K562 (cell line): Measurements from ENCODE around the gene SLC16A5. TPM values are rescaled to one million over a fixed set of nuclear protein-coding genes. Genes with fewer than 3 reads are reported as not detected.

Experiments
- BHLHE40 ChIP-seq: IDR thresholded peaks from 2 replicates; pipeline ENCODE4 v1.6.1; 2011; ENCODE audit warnings: low read length, improper control_type of control experiment
- CEBPG ChIP-seq, 3 experiments: fragments of 200-800 bp in 1 of 3; sonication (Bioruptor generic) in 1 of 3; sonication (generic) in 1 of 3; formaldehyde crosslinking in 1 of 3; IDR thresholded peaks in 2 of 3; conservative IDR thresholded peaks in 1 of 3; 2 replicates each; pipeline versions ENCODE4 v1.6.1 to v1.8.0; 2016 to 2022; ENCODE audit warnings: missing compliant biosample characterization in 2 of 3, missing genetic modification characterization in 2 of 3, mild to moderate bottlenecking in 1 of 3, missing genetic modification reagents in 1 of 3
- CHAMP1 ChIP-seq: fragments of 450-650 bp; IDR thresholded peaks from 2 replicates; pipeline ENCODE4 v1.6.1; 2016; ENCODE audit warnings: mild to moderate bottlenecking
- DEAF1 ChIP-seq: fragments of 450-650 bp; formaldehyde crosslinking; IDR thresholded peaks from 2 replicates; pipeline ENCODE4 v1.4.0; 2020; ENCODE audit warnings: mild to moderate bottlenecking, moderate library complexity
- ETV1 ChIP-seq: fragments of 450-650 bp; conservative IDR thresholded peaks from 2 replicates; pipeline ENCODE4 v1.6.1; 2016; ENCODE audit warnings: missing genetic modification characterization, control low read depth, low read depth, missing compliant biosample characterization
- NCOR1 ChIP-seq: fragments of 450-650 bp; IDR thresholded peaks from 2 replicates; pipeline ENCODE4 v1.6.1; 2016; ENCODE audit warnings: mild to moderate bottlenecking, moderate library complexity
- POLR2B ChIP-seq: fragments of 450-650 bp; IDR thresholded peaks from 2 replicates; pipeline ENCODE4 v1.6.1; 2018; ENCODE audit warnings: low read depth; ENCODE audit not compliant: partially characterized antibody
- polyA plus RNA-seq, 8 experiments: library from polyadenylated mRNA; depleted of rRNA in 4 of 8; stranded (reverse) in 5 of 8; unstranded in 3 of 8; fragments of >200 nt; fragmentation: Nextera tagmentation in 2 of 8; fragmentation: Illumina TruSeq in 1 of 8; extraction: Ambion mirVana in 2 of 8; extraction: Trizol in 1 of 8; gene quantifications; 2 replicates each; pipeline versions ENCODE4 v1.2.1 to v1.2.3, GENCODE V29; 2011 to 2014; ENCODE audit warnings: inconsistent platforms in 1 of 8, missing spikeins in 1 of 8
- total RNA-seq, 7 experiments: library from RNA; depleted of rRNA in 6 of 7; stranded (reverse); fragments of >200 nt in 6 of 7; fragmentation: Illumina TruSeq in 2 of 7; extraction: Trizol in 2 of 7; gene quantifications; 2 replicates each; pipeline versions ENCODE4 v1.2.1 to v1.2.3, GENCODE V29; 2011 to 2021; ENCODE audit warnings: low replicate concordance in 1 of 7
- TF ChIP-seq, protein P1 (sequence below): fragments of 450-650 bp; IDR thresholded peaks from 2 replicates; pipeline ENCODE4 v1.6.1; 2016; ENCODE audit warnings: mild to moderate bottlenecking, moderate library complexity
- TF ChIP-seq, protein P2 (sequence below), 2 experiments: fragments of 450-650 bp in 1 of 2; sonication (generic) in 1 of 2; formaldehyde crosslinking; conservative IDR thresholded peaks; 2 replicates each; pipeline versions ENCODE4 v1.4.0 to v1.8.1; 2020 to 2022; ENCODE audit warnings: mild to moderate bottlenecking in 1 of 2, missing genetic modification reagents in 1 of 2

Gene SLC16A5
- total and polyA plus RNA-seq, 9 of the 15 experiments (the other 6 are each of a cell fraction or from before 2014, with no cell fraction given) = 0.06 to 2.6 (median 0.91) TPM

DNA sequence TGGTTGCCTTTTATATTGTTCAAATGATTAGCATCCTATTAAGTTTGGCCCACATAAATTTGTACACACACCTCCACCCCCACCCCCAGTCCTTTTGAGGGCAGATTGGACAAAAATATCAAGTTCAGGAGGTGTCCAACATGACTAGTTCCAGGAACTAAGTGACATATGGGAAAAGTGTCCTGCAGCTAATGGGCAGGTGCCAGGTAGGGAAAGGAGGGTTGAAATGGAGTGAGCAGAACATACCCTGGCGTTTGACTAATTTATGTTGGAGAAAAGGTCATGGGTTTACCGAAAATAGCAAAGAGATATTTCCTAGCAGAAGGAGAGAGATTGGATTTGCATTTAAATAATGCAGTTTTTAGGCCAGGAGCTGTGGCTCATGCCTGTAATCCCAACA is 35.8 kb upstream of the SLC16A5 start (continued):
- TF ChIP-seq CHAMP1 (no peak), CEBPG (CRISPR knock-in tag; IDR thresholded peaks at IDR 0.05) (no peak), CEBPG (tag; conservative IDR thresholded peaks at IDR 0.05 in 1 of 2, IDR thresholded peaks at IDR 0.05 in 1 of 2) (no peak), BHLHE40 (no peak), POLR2B (no peak), DEAF1 (CRISPR knock-in tag) (no peak), NCOR1 (no peak), ETV1 (tag) (no peak)
- TF ChIP-seq, protein P1, sequence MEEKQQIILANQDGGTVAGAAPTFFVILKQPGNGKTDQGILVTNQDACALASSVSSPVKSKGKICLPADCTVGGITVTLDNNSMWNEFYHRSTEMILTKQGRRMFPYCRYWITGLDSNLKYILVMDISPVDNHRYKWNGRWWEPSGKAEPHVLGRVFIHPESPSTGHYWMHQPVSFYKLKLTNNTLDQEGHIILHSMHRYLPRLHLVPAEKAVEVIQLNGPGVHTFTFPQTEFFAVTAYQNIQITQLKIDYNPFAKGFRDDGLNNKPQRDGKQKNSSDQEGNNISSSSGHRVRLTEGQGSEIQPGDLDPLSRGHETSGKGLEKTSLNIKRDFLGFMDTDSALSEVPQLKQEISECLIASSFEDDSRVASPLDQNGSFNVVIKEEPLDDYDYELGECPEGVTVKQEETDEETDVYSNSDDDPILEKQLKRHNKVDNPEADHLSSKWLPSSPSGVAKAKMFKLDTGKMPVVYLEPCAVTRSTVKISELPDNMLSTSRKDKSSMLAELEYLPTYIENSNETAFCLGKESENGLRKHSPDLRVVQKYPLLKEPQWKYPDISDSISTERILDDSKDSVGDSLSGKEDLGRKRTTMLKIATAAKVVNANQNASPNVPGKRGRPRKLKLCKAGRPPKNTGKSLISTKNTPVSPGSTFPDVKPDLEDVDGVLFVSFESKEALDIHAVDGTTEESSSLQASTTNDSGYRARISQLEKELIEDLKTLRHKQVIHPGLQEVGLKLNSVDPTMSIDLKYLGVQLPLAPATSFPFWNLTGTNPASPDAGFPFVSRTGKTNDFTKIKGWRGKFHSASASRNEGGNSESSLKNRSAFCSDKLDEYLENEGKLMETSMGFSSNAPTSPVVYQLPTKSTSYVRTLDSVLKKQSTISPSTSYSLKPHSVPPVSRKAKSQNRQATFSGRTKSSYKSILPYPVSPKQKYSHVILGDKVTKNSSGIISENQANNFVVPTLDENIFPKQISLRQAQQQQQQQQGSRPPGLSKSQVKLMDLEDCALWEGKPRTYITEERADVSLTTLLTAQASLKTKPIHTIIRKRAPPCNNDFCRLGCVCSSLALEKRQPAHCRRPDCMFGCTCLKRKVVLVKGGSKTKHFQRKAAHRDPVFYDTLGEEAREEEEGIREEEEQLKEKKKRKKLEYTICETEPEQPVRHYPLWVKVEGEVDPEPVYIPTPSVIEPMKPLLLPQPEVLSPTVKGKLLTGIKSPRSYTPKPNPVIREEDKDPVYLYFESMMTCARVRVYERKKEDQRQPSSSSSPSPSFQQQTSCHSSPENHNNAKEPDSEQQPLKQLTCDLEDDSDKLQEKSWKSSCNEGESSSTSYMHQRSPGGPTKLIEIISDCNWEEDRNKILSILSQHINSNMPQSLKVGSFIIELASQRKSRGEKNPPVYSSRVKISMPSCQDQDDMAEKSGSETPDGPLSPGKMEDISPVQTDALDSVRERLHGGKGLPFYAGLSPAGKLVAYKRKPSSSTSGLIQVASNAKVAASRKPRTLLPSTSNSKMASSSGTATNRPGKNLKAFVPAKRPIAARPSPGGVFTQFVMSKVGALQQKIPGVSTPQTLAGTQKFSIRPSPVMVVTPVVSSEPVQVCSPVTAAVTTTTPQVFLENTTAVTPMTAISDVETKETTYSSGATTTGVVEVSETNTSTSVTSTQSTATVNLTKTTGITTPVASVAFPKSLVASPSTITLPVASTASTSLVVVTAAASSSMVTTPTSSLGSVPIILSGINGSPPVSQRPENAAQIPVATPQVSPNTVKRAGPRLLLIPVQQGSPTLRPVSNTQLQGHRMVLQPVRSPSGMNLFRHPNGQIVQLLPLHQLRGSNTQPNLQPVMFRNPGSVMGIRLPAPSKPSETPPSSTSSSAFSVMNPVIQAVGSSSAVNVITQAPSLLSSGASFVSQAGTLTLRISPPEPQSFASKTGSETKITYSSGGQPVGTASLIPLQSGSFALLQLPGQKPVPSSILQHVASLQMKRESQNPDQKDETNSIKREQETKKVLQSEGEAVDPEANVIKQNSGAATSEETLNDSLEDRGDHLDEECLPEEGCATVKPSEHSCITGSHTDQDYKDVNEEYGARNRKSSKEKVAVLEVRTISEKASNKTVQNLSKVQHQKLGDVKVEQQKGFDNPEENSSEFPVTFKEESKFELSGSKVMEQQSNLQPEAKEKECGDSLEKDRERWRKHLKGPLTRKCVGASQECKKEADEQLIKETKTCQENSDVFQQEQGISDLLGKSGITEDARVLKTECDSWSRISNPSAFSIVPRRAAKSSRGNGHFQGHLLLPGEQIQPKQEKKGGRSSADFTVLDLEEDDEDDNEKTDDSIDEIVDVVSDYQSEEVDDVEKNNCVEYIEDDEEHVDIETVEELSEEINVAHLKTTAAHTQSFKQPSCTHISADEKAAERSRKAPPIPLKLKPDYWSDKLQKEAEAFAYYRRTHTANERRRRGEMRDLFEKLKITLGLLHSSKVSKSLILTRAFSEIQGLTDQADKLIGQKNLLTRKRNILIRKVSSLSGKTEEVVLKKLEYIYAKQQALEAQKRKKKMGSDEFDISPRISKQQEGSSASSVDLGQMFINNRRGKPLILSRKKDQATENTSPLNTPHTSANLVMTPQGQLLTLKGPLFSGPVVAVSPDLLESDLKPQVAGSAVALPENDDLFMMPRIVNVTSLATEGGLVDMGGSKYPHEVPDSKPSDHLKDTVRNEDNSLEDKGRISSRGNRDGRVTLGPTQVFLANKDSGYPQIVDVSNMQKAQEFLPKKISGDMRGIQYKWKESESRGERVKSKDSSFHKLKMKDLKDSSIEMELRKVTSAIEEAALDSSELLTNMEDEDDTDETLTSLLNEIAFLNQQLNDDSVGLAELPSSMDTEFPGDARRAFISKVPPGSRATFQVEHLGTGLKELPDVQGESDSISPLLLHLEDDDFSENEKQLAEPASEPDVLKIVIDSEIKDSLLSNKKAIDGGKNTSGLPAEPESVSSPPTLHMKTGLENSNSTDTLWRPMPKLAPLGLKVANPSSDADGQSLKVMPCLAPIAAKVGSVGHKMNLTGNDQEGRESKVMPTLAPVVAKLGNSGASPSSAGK = no peak
- TF ChIP-seq, protein P2, sequence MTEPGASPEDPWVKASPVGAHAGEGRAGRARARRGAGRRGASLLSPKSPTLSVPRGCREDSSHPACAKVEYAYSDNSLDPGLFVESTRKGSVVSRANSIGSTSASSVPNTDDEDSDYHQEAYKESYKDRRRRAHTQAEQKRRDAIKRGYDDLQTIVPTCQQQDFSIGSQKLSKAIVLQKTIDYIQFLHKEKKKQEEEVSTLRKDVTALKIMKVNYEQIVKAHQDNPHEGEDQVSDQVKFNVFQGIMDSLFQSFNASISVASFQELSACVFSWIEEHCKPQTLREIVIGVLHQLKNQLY (CRISPR knock-in tag; conservative IDR thresholded peaks at IDR 0.05) = no peak
